Neural crest cell (in vitro differentiated cells): ENCODE measurements around the gene AGTRAP. TPM values are rescaled to one million over a fixed set of nuclear protein-coding genes. Genes with fewer than 3 reads are reported as not detected.
A peak's percentile ranks its signal among the peaks of the same experiment; 100 is the strongest.

Experiments used
- DNase-seq: peaks from one replicate; pipeline ENCODE4 v3.0.0; 2021; ENCODE audit warnings: low read depth, mixed read lengths, low spot score
- H3K27ac Mint-ChIP-seq: one replicate; pipeline ENCODE4 v1.8.0; 2021; ENCODE audit warnings: mild to moderate bottlenecking, mixed read lengths; ENCODE audit not compliant: unreplicated experiment
- H3K27me3 Mint-ChIP-seq: 2 replicates; pipeline ENCODE4 v1.8.0; 2021; ENCODE audit warnings: low read depth, mild to moderate bottlenecking, mixed read lengths
- H3K36me3 Mint-ChIP-seq: 2 replicates; pipeline ENCODE4 v1.8.0; 2021; ENCODE audit warnings: low read depth, mild to moderate bottlenecking, mixed read lengths
- H3K4me1 Mint-ChIP-seq: 2 replicates; pipeline ENCODE4 v1.8.0; 2021; ENCODE audit warnings: mixed read lengths
- H3K4me3 Mint-ChIP-seq: one replicate; pipeline ENCODE4 v1.8.0; 2021; ENCODE audit warnings: mild to moderate bottlenecking, mixed read lengths
- H3K9me3 Mint-ChIP-seq: 2 replicates; pipeline ENCODE4 v1.8.0; 2021; ENCODE audit warnings: mixed read lengths
- CTCF ChIP-seq: fragments of 200-600 bp; sonication (generic); conservative IDR thresholded peaks from 2 replicates; pipeline ENCODE4 v1.5.0; 2021; ENCODE audit warnings: antibody characterized with exemption, mild to moderate bottlenecking
- long read RNA-seq: library from polyadenylated mRNA; unstranded; transcript quantifications from one replicate; pipeline ENCODE4 v2.0.0, GENCODE V29; 2020
- total RNA-seq: library from RNA; stranded (reverse); gene quantifications from 2 replicates; pipeline ENCODE4 v1.2.1, GENCODE V29; 2021

Gene AGTRAP, protein sequence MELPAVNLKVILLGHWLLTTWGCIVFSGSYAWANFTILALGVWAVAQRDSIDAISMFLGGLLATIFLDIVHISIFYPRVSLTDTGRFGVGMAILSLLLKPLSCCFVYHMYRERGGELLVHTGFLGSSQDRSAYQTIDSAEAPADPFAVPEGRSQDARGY
- 36.0 and 36.9 TPM in 2 replicates for total RNA-seq
- long read RNA-seq, transcript AGTRAP-201 (5 exons, 1,107 nt), result major isoform, 12 of 14 reads
- long read RNA-seq, partial matches to known transcripts, result 0 of 14 reads
- long read RNA-seq, other reads (novel, unspliced or antisense), result 1 of 14 reads

DNA sequence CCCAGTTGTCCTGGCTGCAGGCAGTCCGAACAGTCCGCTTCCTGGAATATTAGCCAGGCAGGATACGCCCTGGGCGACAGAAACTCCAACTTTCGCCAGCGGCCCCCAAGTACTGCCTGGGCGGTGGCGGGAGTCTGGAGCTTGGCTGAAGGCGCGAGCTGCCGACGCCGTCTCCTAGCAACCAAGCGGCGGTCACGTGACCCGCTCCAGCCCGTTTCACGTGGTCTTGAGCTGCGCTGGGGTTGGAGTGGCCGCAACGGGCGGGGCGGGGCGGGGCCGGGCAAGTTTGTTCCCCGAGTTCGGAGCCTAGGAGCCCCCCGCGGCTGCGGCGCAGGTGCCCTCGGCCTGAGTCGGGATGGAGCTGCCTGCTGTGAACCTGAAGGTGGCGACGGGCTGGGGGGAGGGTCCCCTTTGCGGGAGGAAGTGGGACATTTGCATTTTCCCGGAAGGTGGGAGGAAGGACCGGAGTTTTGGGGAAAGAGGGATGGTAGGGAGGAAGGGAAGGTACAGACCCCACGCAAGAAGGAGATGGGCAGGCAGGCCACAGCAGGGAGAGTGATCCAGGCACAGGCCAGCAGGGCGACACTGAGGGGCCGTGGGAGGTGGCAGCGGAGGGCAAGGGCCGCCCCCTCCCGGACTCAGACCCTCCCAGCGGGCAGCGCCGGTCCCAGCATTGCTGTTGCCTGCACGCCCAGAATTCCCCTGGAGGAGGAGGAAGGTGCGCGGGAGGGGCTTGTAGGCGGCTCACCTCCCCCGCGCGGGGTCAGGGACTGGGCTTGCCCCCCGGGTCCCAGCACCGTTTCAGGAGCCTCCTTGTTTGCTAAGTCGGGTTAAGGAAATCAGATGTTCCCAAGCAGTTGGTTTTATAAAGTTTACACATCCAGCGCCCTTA, at the start of gene AGTRAP:
AGTRAP (plus strand) TSS at position 283 of the 892 bp plus-strand sequence; CDS start at position 356, 73 bp downstream.
- H3K4me1 Mint-ChIP-seq, result peaks cover 25% of the 10 kb centered on the region

GRCh38 chr1:11688506-11688905, 47.4 kb upstream of the AGTRAP start:
- no peak overlapping the region for H3K27ac Mint-ChIP-seq
- no peaks in the 10 kb centered on the region for H3K9me3 Mint-ChIP-seq
- H3K27me3 Mint-ChIP-seq, result peaks cover 28% of the 10 kb centered on the region
- H3K36me3 Mint-ChIP-seq, result no peaks in the 10 kb centered on the region
- DNase-seq, result no peak
- peaks cover 18% of the 10 kb centered on the region for H3K4me1 Mint-ChIP-seq
- no peak for TF ChIP-seq CTCF
- no peak overlapping the region for H3K4me3 Mint-ChIP-seq

More for the DNA sequence above, at the start of gene AGTRAP:
- DNase-seq, result peak; percentile 90
- peak; percentile 27 for TF ChIP-seq CTCF
- peak within 1 kb of the TSS; percentile 95 for H3K4me3 Mint-ChIP-seq
- no peaks in the 10 kb centered on the region for H3K36me3 Mint-ChIP-seq
- H3K27me3 Mint-ChIP-seq, result no peaks in the 10 kb centered on the region
- H3K9me3 Mint-ChIP-seq, result no peaks in the 10 kb centered on the region
- peak within 1 kb of the TSS; percentile 6 for H3K27ac Mint-ChIP-seq

GRCh38 chr1:11690397-11691301, 45.3 kb upstream of the AGTRAP start:
- Mint-ChIP-seq H3K9me3 (no peaks in the 10 kb centered on the region), H3K4me1 (peaks cover 22% of the 10 kb centered on the region), H3K36me3 (no peaks in the 10 kb centered on the region), H3K4me3 (peak overlapping the region; percentile 93), H3K27ac (peak overlapping the region; percentile 91), H3K27me3 (peaks cover 43% of the 10 kb centered on the region)
- TF ChIP-seq CTCF, result peak; percentile 32
- DNase-seq, result peak; percentile 41

DNA sequence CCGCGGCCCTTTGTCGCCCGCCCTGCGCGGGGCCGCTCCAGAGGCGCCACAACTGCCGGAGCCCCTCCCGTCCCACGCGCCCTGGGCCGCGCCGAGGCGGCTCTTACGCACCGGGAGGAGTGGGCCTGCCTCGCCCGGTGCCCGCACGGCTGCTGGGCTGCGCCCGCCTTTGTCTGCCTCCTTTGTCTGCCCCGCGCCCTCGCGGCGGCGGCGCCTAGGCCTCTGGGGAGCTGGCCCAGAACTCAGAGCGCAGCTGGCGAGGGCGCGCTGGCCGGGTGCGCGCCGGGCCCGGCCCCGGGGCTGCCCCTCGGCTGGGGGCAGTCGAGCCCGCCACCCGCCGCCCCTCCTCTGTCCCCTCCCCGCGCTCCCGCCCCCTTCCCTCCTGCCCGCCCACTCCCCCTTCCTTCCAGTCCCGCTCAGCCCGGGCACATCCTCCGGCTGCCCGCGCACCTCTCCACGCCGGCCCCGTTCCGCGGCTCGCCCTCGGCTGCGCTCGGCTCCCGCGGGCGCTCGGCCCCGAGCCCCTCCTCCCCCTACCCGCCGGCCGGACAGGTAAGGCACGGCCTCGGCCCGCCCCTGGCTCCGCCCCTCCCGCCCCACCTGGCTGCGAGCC, 44.5 kb upstream of the AGTRAP start, which contains the start of gene DRAXIN:
DRAXIN (plus strand) TSS at position 409 of the 613 bp plus-strand sequence. CDS start 14,549 bp downstream, outside the sequence.
- peak; percentile 58 for DNase-seq

More for the DNA sequence above, 44.5 kb upstream of the AGTRAP start, which contains the start of gene DRAXIN:
- Mint-ChIP-seq H3K36me3 (no peaks in the 10 kb centered on the region), H3K9me3 (no peaks in the 10 kb centered on the region), H3K27me3 (peaks cover 44% of the 10 kb centered on the region), H3K27ac (peak within 1 kb of the TSS; percentile 91), H3K4me1 (peaks cover 22% of the 10 kb centered on the region), H3K4me3 (peak within 1 kb of the TSS; percentile 93)
- TF ChIP-seq CTCF, result no peak
